ENCODE data around the gene ITPKA. TPM values are rescaled to one million over a fixed set of nuclear protein-coding genes. Genes with fewer than 3 reads are reported as not detected.

Gene ITPKA
- total RNA-seq, 1 donor from 2014 or later, result not detected

- Mint-ChIP-seq H3K4me3 (ENCODE audit: unreplicated experiment) (no peak overlapping the region), H3K27ac (ENCODE audit: unreplicated experiment) (no peak overlapping the region), H3K4me1 (ENCODE audit: unreplicated experiment) (no peaks in the 10 kb centered on the region), H3K27me3 (ENCODE audit: unreplicated experiment) (no peaks in the 10 kb centered on the region), H3K9me3 (ENCODE audit: unreplicated experiment) (no peaks in the 10 kb centered on the region), H3K36me3 (ENCODE audit: unreplicated experiment) (peaks cover 57% of the 10 kb centered on the region)
- TF ChIP-seq CTCF (IDR thresholded peaks at IDR 0.05), result no peak
- no peak for DNase-seq (ENCODE audit: extremely low spot score, unreplicated experiment)
These were observed 17.1 kb upstream of the ITPKA start for GRCh38 chr15:41476416-41477048.

GRCh38 chr15:41480396-41481140 lies 13.1 kb upstream of the ITPKA start:
- Mint-ChIP-seq H3K4me1 (ENCODE audit: unreplicated experiment) (no peaks in the 10 kb centered on the region), H3K9me3 (ENCODE audit: unreplicated experiment) (no peaks in the 10 kb centered on the region), H3K27me3 (ENCODE audit: unreplicated experiment) (no peaks in the 10 kb centered on the region), H3K4me3 (ENCODE audit: unreplicated experiment) (no peak overlapping the region), H3K36me3 (ENCODE audit: unreplicated experiment) (peaks cover 63% of the 10 kb centered on the region), H3K27ac (ENCODE audit: unreplicated experiment) (no peak overlapping the region)
- no peak for TF ChIP-seq CTCF (IDR thresholded peaks at IDR 0.05)
- no peak for DNase-seq (ENCODE audit: extremely low spot score, unreplicated experiment)

- no peak for TF ChIP-seq CTCF (IDR thresholded peaks at IDR 0.05)
- no peaks in the 10 kb centered on the region for H3K9me3 Mint-ChIP-seq (ENCODE audit: unreplicated experiment)
- no peak for DNase-seq (ENCODE audit: extremely low spot score, unreplicated experiment)
- H3K4me3 Mint-ChIP-seq (ENCODE audit: unreplicated experiment), result no peak overlapping the region
- peaks cover 50% of the 10 kb centered on the region for H3K36me3 Mint-ChIP-seq (ENCODE audit: unreplicated experiment)
- no peak overlapping the region for H3K27ac Mint-ChIP-seq (ENCODE audit: unreplicated experiment)
- no peaks in the 10 kb centered on the region for H3K4me1 Mint-ChIP-seq (ENCODE audit: unreplicated experiment)
- H3K27me3 Mint-ChIP-seq (ENCODE audit: unreplicated experiment), result no peaks in the 10 kb centered on the region
These were observed 11.4 kb upstream of the ITPKA start for GRCh38 chr15:41482110-41482877.

GRCh38 chr15:41483115-41483514 lies 10.6 kb upstream of the ITPKA start:
- no peak for TF ChIP-seq CTCF (IDR thresholded peaks at IDR 0.05)
- H3K4me1 Mint-ChIP-seq (ENCODE audit: unreplicated experiment), result no peaks in the 10 kb centered on the region
- H3K4me3 Mint-ChIP-seq (ENCODE audit: unreplicated experiment), result no peak overlapping the region
- no peak for DNase-seq (ENCODE audit: extremely low spot score, unreplicated experiment)
- H3K27me3 Mint-ChIP-seq (ENCODE audit: unreplicated experiment), result no peaks in the 10 kb centered on the region
- H3K36me3 Mint-ChIP-seq (ENCODE audit: unreplicated experiment), result peaks cover 45% of the 10 kb centered on the region
- H3K27ac Mint-ChIP-seq (ENCODE audit: unreplicated experiment), result no peak overlapping the region
- H3K9me3 Mint-ChIP-seq (ENCODE audit: unreplicated experiment), result no peaks in the 10 kb centered on the region

- peaks cover 43% of the 10 kb centered on the region for H3K36me3 Mint-ChIP-seq (ENCODE audit: unreplicated experiment)
- no peaks in the 10 kb centered on the region for H3K27me3 Mint-ChIP-seq (ENCODE audit: unreplicated experiment)
- no peaks in the 10 kb centered on the region for H3K9me3 Mint-ChIP-seq (ENCODE audit: unreplicated experiment)
- H3K27ac Mint-ChIP-seq (ENCODE audit: unreplicated experiment), result no peak overlapping the region
- H3K4me3 Mint-ChIP-seq (ENCODE audit: unreplicated experiment), result no peak overlapping the region
- DNase-seq (ENCODE audit: extremely low spot score, unreplicated experiment), result no peak
- no peaks in the 10 kb centered on the region for H3K4me1 Mint-ChIP-seq (ENCODE audit: unreplicated experiment)
- no peak for TF ChIP-seq CTCF (IDR thresholded peaks at IDR 0.05)
These were observed 10.2 kb upstream of the ITPKA start for GRCh38 chr15:41483519-41483918.
